ENCODE data around the gene UBE3C.
A peak's percentile ranks its signal among the peaks of the same experiment; 100 is the strongest.

The UBE3C gene

GRCh38 chr7:157140511-157140905, 1.8 kb downstream of the UBE3C start:
- H3K9me3 ChIP-seq: no peaks in the 10 kb centered on the region
- peaks cover 0 to 33% (median 20%) of the 10 kb centered on the region in 4 donors for H3K4me1 ChIP-seq
- peaks cover 0 to 12% (median 4%) of the 10 kb centered on the region in 3 donors for H3K36me3 ChIP-seq
- H3K27ac ChIP-seq: no peak overlapping the region
- DNase-seq: no peak
- no peaks in the 10 kb centered on the region for H3K27me3 ChIP-seq
- H3K4me3 ChIP-seq: peak overlapping the region; percentile 79 to 80
- TF ChIP-seq CTCF (IDR thresholded peaks at IDR 0.05): no peak
- intact Hi-C loops (cut with DNase I; ENCODE audit: low total_unique reads): loop anchor here (10.0 kb wide), 1 partner anchor 134 kb away; no protein-coding TSS in a partner anchor

GRCh38 chr7:157141525-157142060, 2.9 kb downstream of the UBE3C start:
- H3K4me1 ChIP-seq: peaks cover 0 to 33% (median 20%) of the 10 kb centered on the region in 4 donors
- H3K4me3 ChIP-seq: no peak overlapping the region
- no peaks in the 10 kb centered on the region for H3K9me3 ChIP-seq
- intact Hi-C loops (cut with DNase I; ENCODE audit: low total_unique reads): loop anchor here (10.0 kb wide), 1 partner anchor 133 kb away; no protein-coding TSS in a partner anchor
- no peak for DNase-seq
- H3K36me3 ChIP-seq: peaks cover 0 to 12% (median 4%) of the 10 kb centered on the region in 3 donors
- H3K27me3 ChIP-seq: no peaks in the 10 kb centered on the region
- no peak overlapping the region for H3K27ac ChIP-seq
- TF ChIP-seq CTCF (IDR thresholded peaks at IDR 0.05): no peak

- no peak for DNase-seq
- H3K4me3 ChIP-seq: no peak overlapping the region
- H3K27ac ChIP-seq: no peak overlapping the region
- TF ChIP-seq CTCF (IDR thresholded peaks at IDR 0.05): no peak
- H3K27me3 ChIP-seq: no peaks in the 10 kb centered on the region
- peaks cover 0 to 12% (median 4%) of the 10 kb centered on the region in 3 donors for H3K36me3 ChIP-seq
- intact Hi-C loops (cut with DNase I; ENCODE audit: low total_unique reads): loop anchor here (10.0 kb wide), 1 partner anchor 131 kb away; no protein-coding TSS in a partner anchor
- H3K4me1 ChIP-seq: peaks cover 0 to 31% (median 20%) of the 10 kb centered on the region in 4 donors
- H3K9me3 ChIP-seq: no peaks in the 10 kb centered on the region
These were observed 5.1 kb downstream of the UBE3C start for GRCh38 chr7:157143788-157144187.

- no peak for TF ChIP-seq CTCF (IDR thresholded peaks at IDR 0.05)
- intact Hi-C loops (cut with DNase I; ENCODE audit: low total_unique reads): loop anchor here (10.0 kb wide), 1 partner anchor 125 kb away; no protein-coding TSS in a partner anchor
- Histone ChIP-seq H3K4me3 (no peak overlapping the region), H3K27me3 (no peaks in the 10 kb centered on the region), H3K27ac (no peak overlapping the region), H3K36me3 (peaks cover 0 to 5% (median 0%) of the 10 kb centered on the region in 3 donors), H3K4me1 (peaks cover 0 to 34% (median 3%) of the 10 kb centered on the region in 4 donors), H3K9me3 (no peaks in the 10 kb centered on the region)
- DNase-seq: no peak
These were observed 10.6 kb downstream of the UBE3C start for GRCh38 chr7:157149317-157149716.

GRCh38 chr7:157150882-157151281, 12.2 kb downstream of the UBE3C start:
- intact Hi-C loops (cut with DNase I; ENCODE audit: low total_unique reads): no loop called here
- Histone ChIP-seq H3K36me3 (no peaks in the 10 kb centered on the region), H3K4me3 (no peak overlapping the region), H3K27me3 (no peaks in the 10 kb centered on the region), H3K9me3 (no peaks in the 10 kb centered on the region), H3K4me1 (peaks cover 0 to 34% (median 3%) of the 10 kb centered on the region in 4 donors), H3K27ac (no peak overlapping the region)
- no peak for TF ChIP-seq CTCF (IDR thresholded peaks at IDR 0.05)
- DNase-seq: no peak
